ENCODE measurements around the gene CSNK2A3.

Gene CSNK2A3

DNA sequence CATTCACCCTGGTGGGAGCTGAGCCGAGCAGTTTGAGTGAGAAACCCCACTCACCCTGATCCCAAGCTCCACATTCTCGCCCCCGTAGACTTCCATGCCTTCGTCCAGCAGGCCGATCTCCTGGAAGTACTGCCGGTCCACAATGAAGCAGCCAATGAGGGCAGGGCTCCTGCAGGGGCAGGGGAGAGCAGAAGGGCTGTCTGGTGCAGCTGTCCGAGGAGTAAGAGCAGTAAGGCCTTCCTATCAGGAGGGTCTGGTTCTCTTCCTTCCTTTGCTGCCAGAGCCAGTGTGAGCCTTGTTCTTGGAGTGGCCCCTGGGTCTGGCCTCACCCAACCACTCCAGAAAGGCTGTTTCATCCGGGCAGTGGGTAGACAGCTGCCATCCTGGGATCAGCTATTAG lies 19.4 kb upstream of the CSNK2A3 start:
- TF ChIP-seq, protein P1, sequence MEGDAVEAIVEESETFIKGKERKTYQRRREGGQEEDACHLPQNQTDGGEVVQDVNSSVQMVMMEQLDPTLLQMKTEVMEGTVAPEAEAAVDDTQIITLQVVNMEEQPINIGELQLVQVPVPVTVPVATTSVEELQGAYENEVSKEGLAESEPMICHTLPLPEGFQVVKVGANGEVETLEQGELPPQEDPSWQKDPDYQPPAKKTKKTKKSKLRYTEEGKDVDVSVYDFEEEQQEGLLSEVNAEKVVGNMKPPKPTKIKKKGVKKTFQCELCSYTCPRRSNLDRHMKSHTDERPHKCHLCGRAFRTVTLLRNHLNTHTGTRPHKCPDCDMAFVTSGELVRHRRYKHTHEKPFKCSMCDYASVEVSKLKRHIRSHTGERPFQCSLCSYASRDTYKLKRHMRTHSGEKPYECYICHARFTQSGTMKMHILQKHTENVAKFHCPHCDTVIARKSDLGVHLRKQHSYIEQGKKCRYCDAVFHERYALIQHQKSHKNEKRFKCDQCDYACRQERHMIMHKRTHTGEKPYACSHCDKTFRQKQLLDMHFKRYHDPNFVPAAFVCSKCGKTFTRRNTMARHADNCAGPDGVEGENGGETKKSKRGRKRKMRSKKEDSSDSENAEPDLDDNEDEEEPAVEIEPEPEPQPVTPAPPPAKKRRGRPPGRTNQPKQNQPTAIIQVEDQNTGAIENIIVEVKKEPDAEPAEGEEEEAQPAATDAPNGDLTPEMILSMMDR (IDR thresholded peaks at IDR 0.05; ENCODE audit: low read depth, low read length) = no peak
- DNase-seq (ENCODE audit: low read depth in 2 of 2) = no peak
- no peak overlapping the region for H3K4me3 ChIP-seq (replicated peaks in 1 of 2; ENCODE audit: low read depth in 2 of 2, low read length in 2 of 2)

DNA sequence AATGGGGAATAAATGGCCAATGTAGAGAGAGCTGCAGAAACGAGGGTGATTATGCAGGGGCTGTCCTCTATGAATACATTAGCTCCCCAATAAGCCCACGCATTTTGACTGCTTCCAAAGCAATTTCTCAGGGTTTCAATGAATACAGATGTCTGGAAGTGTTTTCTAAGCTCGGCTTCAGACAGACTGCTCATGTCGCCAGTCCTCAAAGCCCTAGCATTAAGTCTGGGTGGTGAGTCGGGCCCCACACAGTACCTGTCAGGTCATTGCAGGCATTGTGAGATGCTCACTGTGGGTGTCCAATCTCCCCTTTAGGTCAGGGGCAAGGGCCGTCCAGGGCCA lies 17.9 kb upstream of the CSNK2A3 start:
- no peak for DNase-seq (ENCODE audit: low read depth in 2 of 2)
- TF ChIP-seq, protein P1 (IDR thresholded peaks at IDR 0.05; ENCODE audit: low read depth, low read length) = no peak
- H3K4me3 ChIP-seq (replicated peaks in 1 of 2; ENCODE audit: low read depth in 2 of 2, low read length in 2 of 2) = no peak overlapping the region

GRCh38 chr11:11370255-11370961 lies 17.4 kb upstream of the CSNK2A3 start:
- H3K4me3 ChIP-seq (replicated peaks in 1 of 2; ENCODE audit: low read depth in 2 of 2, low read length in 2 of 2) = no peak overlapping the region
- TF ChIP-seq, protein P1 (IDR thresholded peaks at IDR 0.05; ENCODE audit: low read depth, low read length) = no peak
- no peak for DNase-seq (ENCODE audit: low read depth in 2 of 2)

- DNase-seq (ENCODE audit: low read depth in 2 of 2) = peak; percentile 14 to 15
- no peak overlapping the region for H3K4me3 ChIP-seq (replicated peaks in 1 of 2; ENCODE audit: low read depth in 2 of 2, low read length in 2 of 2)
- TF ChIP-seq, protein P1 (IDR thresholded peaks at IDR 0.05; ENCODE audit: low read depth, low read length) = no peak
Observed at GRCh38 chr11:11366793-11367192, 13.7 kb upstream of the CSNK2A3 start.

DNA sequence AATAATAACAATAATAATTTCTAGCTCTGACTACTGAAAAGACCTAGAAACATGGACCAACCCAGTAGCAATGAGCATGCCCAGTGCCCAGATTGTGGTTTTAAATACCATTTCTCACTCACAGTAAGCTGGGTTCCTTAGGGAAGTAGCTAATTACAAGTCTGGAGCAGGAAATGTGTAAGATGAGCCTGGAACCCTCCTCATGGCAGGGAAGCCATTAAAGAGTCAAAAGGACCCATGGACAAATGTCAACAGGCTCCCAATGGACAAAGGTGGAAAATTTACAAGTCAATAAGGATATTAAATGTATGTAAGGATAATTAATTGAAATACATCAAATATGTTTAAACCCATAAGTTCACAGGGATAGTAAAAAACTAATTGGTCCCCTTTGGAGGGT lies 10.6 kb upstream of the CSNK2A3 start:
- TF ChIP-seq, protein P1 (IDR thresholded peaks at IDR 0.05; ENCODE audit: low read depth, low read length) = no peak
- no peak for DNase-seq (ENCODE audit: low read depth in 2 of 2)

GRCh38 chr11:11359611-11360010 lies 6.6 kb upstream of the CSNK2A3 start:
- H3K4me3 ChIP-seq (replicated peaks in 1 of 2; ENCODE audit: low read depth in 2 of 2, low read length in 2 of 2) = no peak overlapping the region

More for the DNA sequence above, 10.6 kb upstream of the CSNK2A3 start:
- H3K4me3 ChIP-seq (replicated peaks in 1 of 2; ENCODE audit: low read depth in 2 of 2, low read length in 2 of 2) = no peak overlapping the region

More at GRCh38 chr11:11359611-11360010, 6.6 kb upstream of the CSNK2A3 start:
- DNase-seq (ENCODE audit: low read depth in 2 of 2) = no peak
- TF ChIP-seq, protein P1 (IDR thresholded peaks at IDR 0.05; ENCODE audit: low read depth, low read length) = no peak

Data from cardiac fibroblast (primary cell).